Choroid plexus epithelial cell (primary cell): ENCODE results near the gene F7.

ENCODE experiments used
- DNase-seq: peaks from one replicate; pipeline ENCODE4 v3.0.0-alpha.2; 2010; ENCODE audit warnings: low read depth
- H3K4me3 ChIP-seq: 2 replicates; pipeline ENCODE4 v1.5.1; 2011; ENCODE audit warnings: low read depth, mild to moderate bottlenecking, control low read depth, low read length, moderate library complexity
- TF ChIP-seq, protein P1 (sequence below): conservative IDR thresholded peaks from 2 replicates; pipeline ENCODE4 v1.5.1; 2011; ENCODE audit warnings: low read depth, mild to moderate bottlenecking, control low read depth, inconsistent platforms, low read length, moderate library complexity

F7 gene

DNA sequence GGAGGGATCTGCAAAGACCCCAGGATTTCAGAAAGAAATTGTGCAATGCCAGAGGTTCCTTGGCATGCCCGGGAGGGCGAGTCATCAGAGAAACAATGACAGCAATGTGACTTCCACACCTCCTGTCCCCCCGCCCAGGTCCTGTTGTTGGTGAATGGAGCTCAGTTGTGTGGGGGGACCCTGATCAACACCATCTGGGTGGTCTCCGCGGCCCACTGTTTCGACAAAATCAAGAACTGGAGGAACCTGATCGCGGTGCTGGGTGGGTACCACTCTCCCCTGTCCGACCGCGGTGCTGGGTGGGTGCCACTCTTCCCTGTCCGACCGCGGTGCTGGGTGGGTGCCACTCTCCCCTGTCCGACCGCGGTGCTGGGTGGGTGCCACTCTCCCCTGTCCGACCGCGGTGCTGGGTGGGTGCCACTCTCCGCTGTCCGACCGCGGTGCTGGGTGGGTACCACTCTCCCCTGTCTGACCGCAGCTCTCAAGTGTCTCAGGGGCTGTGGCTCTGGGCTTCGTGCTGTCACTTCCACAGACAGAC lies 11.8 kb downstream of the F7 start:
- no peak for DNase-seq
- TF ChIP-seq, protein P1, sequence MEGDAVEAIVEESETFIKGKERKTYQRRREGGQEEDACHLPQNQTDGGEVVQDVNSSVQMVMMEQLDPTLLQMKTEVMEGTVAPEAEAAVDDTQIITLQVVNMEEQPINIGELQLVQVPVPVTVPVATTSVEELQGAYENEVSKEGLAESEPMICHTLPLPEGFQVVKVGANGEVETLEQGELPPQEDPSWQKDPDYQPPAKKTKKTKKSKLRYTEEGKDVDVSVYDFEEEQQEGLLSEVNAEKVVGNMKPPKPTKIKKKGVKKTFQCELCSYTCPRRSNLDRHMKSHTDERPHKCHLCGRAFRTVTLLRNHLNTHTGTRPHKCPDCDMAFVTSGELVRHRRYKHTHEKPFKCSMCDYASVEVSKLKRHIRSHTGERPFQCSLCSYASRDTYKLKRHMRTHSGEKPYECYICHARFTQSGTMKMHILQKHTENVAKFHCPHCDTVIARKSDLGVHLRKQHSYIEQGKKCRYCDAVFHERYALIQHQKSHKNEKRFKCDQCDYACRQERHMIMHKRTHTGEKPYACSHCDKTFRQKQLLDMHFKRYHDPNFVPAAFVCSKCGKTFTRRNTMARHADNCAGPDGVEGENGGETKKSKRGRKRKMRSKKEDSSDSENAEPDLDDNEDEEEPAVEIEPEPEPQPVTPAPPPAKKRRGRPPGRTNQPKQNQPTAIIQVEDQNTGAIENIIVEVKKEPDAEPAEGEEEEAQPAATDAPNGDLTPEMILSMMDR = no peak
- no peak overlapping the region for H3K4me3 ChIP-seq

DNA sequence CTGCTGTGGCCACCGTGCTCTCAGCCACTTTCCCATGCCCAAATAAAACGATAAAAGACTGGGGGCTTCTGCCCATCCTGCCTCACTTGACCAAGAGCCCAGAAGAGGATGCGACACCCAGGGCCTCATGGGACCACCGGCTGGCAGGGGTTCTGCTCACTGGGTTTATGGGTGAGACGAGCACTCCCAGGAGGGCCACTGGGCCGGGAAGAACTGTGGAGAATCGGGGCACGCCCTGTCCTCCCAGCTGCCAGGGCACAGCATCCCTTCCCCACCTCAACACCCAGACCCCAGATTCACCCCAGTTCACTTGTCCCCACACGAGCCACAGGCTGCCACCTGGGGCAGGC lies 12.3 kb downstream of the F7 start:
- DNase-seq = no peak
- TF ChIP-seq, protein P1 = no peak
- H3K4me3 ChIP-seq = no peak overlapping the region

DNA sequence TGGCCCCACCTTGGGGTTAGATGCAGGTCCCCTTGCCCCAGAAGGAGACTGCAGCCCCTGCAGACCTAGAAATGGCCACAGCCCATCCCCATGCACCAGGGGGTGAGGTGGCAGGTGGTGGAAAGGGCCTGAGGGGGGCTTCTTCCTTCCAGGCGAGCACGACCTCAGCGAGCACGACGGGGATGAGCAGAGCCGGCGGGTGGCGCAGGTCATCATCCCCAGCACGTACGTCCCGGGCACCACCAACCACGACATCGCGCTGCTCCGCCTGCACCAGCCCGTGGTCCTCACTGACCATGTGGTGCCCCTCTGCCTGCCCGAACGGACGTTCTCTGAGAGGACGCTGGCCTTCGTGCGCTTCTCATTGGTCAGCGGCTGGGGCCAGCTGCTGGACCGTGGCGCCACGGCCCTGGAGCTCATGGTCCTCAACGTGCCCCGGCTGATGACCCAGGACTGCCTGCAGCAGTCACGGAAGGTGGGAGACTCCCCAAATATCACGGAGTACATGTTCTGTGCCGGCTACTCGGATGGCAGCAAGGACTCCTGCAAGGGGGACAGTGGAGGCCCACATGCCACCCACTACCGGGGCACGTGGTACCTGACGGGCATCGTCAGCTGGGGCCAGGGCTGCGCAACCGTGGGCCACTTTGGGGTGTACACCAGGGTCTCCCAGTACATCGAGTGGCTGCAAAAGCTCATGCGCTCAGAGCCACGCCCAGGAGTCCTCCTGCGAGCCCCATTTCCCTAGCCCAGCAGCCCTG lies 12.8 kb downstream of the F7 start:
- TF ChIP-seq, protein P1 = no peak
- DNase-seq = no peak
- no peak overlapping the region for H3K4me3 ChIP-seq

DNA sequence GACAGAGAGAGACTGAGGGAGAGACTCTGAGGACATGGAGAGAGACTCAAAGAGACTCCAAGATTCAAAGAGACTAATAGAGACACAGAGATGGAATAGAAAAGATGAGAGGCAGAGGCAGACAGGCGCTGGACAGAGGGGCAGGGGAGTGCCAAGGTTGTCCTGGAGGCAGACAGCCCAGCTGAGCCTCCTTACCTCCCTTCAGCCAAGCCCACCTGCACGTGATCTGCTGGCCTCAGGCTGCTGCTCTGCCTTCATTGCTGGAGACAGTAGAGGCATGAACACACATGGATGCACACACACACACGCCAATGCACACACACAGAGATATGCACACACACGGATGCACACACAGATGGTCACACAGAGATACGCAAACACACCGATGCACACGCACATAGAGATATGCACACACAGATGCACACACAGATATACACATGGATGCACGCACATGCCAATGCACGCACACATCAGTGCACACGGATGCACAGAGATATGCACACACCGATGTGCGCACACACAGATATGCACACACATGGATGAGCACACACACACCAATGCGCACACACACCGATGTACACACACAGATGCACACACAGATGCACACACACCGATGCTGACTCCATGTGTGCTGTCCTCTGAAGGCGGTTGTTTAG lies 13.7 kb downstream of the F7 start:
- no peak for DNase-seq
- H3K4me3 ChIP-seq = no peak overlapping the region
- TF ChIP-seq, protein P1 = no peak

DNA sequence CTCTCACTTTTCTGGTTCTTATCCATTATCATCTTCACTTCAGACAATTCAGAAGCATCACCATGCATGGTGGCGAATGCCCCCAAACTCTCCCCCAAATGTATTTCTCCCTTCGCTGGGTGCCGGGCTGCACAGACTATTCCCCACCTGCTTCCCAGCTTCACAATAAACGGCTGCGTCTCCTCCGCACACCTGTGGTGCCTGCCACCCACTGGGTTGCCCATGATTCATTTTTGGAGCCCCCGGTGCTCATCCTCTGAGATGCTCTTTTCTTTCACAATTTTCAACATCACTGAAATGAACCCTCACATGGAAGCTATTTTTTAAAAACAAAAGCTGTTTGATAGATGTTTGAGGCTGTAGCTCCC lies 14.2 kb downstream of the F7 start:
- DNase-seq = no peak
- TF ChIP-seq, protein P1 = no peak

DNA sequence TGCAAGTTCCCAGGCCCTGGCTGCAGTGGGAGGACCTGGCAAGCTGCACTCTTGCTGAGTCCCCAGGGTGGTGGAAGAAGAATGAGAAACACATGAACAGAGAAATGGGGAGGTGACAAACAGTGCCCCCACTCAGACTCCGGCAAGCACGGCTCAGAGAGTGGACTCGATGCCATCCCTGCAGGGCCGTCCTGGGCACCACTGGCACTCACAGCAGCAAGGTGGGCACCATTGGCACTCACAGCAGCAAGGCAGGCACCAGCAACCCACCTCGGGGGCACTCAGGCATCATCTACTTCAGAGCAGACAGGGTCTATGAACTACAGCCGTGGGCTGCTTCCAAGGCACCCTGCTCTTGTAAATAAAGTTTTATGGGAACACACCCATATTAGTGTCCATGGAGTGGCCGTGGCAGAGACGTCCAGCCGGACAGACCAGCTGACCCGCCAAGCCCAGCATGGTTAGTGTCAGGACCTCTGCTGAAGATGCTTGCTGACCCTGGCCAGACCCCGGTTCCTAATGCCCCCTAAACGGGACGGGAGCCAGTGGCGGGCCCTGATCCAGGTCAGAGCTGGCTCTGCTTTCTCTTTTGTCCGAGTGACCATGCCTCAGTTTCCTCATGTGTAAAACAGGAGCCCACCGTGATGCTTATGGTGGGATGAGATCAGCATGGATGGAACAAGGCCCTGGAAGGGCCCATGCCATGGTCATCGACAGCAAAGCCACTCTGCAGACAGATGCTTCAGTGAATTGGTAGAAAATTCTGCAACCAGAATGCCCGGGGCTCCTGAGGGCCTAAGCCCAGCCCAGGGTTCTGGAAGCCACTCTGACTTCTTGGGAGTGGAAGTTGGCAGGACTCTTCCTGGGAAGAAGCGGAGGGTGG lies 14.9 kb downstream of the F7 start:
- no peak overlapping the region for H3K4me3 ChIP-seq
- TF ChIP-seq, protein P1 = no peak
- DNase-seq = no peak

More for the DNA sequence above, 14.2 kb downstream of the F7 start:
- no peak overlapping the region for H3K4me3 ChIP-seq
